Amniotic epithelial cell (primary cell): Measurements from ENCODE around the gene USP28.

Source experiments
- DNase-seq: peaks from one replicate; pipeline ENCODE4 v3.0.0-alpha.2; 2010; ENCODE audit warnings: low read depth

USP28 gene

DNA sequence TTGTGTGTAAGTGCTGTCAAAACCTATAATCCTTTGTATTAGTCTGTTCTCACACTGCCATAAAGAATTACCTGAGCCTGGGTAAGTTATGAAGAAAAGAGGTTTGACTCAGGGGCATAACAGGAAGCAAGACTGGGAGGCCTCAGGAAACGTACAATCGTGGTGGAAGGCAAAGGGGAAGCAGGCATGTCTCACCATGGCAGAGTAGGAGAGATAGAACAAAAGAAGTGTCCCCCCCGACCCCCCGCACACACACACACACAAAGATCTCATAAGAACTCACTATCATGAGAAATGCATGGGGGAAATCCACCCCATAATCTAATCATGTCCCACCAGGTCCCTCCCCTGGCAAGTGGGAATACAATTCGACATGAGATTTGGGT is 2.3 kb upstream of the USP28 start:
- no peak for DNase-seq

DNA sequence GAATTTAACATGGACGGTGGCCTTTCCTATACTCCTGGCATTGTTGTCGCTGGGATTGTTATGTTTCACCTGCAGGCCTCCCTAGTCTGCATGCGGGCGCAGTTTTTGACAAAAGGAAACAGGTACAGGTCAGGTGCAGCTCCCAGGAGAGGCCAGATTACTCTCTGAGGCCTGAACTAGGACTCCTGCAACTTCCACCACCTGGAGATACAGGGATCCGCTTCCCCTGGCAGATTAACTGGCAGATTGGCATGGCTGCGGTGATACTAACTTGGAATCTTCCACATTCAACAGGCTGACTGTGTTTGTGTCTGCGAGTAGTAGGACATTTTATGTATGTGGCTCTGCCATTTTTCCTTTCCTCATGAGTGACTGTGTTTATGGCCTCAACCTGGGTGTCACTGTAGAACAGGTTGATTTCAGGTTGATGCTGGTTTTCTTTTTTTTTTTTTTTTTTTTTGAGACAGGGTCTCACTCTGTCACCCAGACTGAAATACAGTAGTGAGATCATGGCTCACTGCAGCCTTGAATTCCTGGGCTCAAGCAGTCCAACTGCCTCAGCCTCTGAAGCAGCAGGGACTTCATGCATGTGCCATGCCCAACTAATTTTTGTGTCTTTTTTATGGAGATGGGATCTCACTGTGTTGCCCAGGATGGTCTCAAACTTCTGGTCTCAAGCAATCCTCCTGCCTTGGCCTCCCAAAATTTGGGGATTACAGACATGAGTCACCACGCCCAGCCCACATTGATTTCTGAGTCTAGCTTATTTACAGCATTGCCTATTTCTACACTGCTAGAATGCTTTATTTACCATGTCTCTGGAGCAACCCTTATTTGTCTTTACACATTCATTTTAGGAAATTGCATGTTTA is 1.7 kb upstream of the USP28 start:
- no peak for DNase-seq

DNA sequence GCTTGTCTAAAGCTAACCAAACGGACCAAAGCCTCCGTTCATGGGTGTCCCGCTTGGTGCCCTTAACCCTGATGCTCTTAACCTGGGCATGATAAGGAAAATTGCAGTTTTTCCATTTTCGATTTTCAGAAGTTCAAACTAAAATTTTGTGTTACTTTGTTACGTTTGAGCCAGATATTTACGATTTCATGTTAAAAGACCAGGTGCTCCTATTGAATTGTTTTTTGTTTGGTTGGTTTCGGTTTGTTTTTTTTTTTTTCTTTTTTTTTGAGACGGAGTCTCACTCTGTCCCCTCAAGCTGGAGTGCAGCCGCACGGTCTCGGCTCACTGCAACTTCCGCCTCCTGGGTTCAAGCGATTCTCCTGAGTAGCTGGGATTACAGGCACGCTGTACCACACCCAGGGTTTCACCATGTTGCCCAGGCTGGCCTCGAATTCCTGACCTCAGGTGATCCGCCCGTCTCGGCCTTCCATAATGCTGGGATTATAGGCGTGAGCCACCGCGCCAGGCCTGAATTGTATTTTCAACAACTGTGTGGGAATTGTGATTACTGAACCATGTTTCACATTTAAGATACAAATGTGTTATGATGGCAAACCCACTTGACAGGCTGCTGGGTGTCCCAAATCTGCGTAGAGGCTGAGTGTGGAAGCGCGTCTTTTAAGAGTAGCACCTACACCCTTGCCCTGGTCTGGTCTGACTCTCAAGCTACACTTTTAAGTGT is 864 bp upstream of the USP28 start:
- DNase-seq, result no peak

DNA sequence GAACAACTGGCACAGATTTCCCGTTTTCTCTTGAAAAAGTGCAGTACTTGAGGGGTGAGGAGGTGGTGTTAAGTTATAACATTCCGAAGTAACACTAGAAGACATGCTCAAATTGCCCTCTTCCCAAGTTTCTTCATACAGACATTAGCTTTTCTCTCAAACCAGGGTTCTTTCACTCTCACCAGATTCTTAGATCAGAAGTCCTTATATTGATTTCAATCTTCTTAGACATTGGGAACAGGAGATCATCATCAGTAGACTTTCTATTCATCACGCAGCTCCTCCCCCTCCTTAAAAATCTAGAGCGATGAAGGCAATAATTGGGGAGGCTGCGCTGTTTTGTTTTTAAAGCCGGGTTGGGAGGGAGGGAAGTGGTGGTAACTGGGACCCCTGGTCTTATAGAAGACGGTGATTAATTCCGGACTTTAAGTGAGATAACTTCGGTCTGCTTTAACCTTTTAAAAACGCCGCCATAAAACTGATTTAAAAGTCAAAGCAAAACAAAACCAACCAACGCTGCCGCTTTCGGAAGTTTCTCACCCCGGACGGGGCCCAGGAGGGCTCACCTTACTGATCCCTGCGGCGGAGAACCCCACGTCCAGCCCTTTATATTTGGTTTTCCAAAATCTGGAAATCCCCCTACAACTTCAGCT is 665 bp downstream of the USP28 start:
- DNase-seq, result peak; percentile 8

DNA sequence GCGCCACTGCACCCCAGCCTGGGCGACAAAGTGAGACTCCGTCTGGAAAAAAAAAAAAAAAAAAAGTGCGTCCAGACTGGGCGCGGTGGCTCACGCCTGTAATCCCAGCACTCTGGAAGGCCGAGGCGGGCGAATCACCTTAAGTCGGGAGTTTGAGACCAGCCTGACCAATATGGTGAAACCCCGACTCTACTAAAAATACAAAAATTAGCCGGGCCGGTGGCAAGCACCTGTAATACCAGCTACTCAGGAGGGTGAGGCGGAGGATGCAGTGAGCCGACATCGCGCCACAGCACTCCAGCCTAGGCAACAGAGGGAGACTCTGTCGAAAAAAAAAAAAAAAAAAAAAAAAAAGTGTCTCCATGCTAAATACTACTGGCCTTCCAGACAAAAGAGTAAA is 1.3 kb downstream of the USP28 start:
- DNase-seq, result no peak

DNA sequence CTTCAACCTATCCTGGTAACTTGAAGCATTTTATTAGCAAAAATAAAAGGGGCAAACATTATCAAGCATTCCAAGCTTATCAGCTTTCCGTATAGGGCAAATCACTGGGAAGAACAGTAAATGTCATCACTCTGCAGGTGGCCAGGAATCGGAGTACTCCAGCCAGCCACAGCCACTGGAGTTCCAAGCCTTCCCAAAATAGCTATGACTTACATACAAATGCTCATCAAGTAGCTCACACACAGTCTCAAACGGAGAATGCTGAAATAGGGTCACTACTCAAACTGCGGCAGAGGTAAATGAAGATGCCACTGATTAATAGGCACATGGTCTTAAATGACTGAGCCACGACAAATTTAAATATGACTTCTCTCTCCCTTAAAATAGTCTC is 2.1 kb downstream of the USP28 start:
- no peak for DNase-seq

DNA sequence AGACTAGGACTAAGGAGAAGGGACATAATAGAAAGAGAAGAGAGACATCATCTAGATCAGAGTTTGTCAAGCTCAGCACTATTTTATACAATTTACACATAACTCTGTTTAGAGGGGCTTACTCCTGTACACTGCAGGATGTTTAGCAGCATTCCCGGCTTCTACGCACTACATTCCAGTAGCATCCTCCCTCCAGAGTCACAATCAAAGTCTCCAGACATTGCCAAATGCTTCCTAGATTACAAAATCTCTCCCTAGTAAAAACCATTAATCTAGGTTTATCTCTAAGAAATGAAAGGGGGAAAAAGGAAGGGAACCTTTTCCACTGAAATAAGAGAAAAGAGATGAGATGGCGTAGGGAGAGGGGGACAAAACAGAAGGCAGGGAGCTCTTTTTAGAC is 4.0 kb downstream of the USP28 start:
- peak; percentile 83 for DNase-seq

DNA sequence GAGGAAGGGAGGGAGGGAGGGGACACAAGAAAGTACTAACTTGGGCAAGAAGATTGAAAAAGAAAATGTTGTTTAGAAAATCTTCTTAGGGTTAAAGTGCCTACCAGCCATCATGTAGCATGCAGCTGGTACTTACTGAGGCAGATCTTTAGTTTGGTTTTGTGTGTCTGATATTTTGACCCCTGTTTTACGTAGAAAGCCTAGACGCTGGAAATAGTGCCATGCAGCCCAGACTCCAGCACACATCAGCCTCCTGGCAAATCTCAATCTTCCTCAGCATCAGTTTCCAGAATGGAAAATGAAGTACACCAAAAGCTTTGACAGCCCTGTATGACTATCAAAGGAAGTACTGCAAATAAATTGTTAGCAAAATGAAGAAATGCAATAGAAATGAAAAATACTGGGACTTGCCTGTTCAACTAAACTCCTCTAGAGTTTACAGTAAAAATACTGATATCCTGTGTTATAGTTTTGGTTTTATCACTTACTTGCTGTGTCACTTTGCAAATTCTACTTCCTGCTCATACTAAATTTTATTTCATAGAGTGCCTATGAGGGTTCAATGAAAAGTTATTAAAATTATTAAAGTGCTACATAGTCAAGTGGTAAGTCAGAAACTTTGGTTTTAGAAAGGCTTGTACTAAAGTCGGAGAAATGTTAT is 7.4 kb downstream of the USP28 start:
- DNase-seq, result no peak

DNA sequence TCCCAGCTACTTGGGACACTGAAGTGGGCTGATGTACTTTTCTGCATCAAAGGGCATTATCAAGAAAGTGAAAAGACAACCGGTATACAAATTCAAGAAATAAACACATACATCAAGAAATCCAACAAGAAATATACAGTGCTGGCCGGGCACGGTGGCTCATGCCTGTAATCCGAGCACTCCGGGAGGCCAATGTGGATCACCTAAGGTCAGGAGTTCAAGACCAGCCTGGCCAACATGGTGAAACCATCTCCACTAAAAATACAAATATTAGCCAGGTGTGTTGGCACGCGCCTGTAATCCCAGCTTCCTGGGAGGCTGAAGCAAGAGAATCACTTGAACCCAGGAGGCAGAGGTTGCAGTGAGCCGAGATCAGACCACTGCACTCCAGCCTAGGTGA is 9.5 kb downstream of the USP28 start:
- DNase-seq, result no peak

DNA sequence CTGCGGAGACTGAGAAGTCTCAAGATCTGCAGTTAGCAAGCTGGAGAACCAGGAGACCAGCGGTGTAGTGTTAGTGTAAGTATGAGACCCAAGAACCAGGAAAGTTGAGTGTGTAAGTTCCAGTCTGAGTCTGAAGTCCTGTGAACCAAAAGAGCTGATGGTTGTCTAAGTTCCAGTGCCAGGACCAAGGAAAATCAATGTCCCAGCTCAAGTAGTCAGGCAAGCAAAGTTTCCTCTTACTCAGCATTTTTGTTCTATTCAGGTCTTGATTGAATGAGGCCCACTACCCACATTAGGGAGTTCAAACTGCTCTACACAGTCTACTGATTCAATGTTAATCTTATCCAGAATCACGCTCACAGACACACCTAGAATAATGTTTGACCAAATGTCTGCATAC is 11.0 kb downstream of the USP28 start:
- DNase-seq, result no peak

DNA sequence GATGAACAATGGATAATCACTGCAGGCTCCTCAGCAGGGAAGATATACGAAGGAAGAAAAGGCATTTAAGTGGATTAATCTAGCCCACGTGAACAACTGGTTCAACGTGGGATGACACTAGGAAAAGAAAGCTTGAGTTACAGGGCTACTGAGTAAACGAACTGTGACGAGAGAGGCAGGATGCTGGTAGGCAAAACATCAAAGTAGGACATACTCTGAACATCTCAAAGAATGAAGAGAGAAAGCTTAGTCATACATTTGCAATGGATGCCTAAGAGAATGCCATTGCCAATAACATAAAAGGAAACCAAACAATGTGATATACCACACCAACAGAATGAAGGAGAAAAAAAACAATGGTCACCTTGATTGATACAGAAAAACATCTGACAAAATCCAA is 12.9 kb downstream of the USP28 start:
- peak; percentile 10 for DNase-seq

DNA sequence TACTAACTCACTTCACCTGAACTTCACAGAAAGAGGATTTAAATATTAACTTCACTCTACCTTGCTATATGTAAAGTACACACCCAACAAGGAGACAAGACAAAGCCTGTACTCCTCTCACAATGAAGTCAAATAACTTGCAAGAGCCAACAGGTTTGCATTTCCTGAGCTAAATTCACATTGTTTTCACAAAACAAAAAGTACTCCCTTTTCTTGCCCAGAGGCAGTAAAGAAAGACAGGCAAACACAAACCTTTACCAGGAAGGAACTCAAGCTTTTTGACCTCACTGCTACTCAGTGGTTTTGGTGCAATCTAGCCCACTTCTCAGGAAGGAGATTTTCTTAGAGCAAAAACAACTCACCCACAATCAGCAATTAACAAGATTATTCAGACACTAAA is 15.7 kb downstream of the USP28 start:
- no peak for DNase-seq

DNA sequence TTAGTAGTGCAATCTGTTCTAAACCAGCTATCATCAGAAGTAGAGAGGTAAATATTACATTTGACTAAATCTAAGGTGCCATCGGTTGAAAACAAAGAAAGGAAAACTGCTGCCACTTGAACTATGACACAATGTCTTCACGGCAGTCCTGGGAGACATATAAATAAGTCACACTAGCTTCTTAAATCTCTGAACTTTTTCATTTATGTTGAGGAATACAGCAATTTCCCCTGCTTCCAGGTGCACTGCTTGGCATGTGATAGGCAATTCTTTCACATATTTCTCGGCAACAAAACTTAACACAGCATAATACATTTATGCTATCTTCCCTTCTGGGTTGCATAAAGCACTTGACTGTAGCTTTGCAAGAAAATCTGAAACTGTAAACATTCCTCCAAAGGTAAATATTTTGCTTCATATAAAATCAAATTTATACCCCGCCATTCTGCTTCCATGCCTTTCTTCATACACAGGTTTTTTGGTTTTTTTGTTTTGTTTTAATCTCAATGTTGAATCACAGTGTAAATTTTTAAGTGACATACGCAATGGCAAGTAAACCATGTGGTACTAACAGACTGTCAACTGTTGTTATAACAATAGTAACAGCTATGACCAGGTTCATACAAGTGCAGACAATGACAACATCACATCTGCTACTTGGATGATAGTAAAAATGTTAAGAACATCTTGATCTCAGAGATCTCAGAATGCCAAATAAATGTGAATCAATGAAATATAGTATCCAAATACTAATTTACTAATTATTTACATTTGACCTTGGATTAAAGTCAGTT is 18.2 kb downstream of the USP28 start:
- no peak for DNase-seq

DNA sequence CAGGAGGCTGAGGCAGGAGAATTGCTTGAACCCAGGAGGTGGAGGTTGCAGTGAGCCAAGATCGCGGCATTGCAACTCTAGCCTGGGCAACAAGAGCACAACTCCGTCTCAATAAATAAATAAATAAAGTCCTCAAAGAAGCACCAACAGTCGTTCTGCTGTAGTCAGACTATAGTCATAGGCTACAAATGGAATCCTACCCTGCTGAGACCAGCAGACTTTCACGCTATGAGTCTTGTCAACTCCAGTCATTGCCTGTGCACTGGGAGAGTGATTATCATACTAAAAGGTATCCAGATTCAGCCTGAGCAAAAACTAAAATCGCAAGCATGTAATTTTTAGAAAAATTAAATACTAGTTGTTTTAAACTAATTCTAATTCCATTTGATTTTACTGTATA is 19.6 kb downstream of the USP28 start:
- DNase-seq, result no peak

DNA sequence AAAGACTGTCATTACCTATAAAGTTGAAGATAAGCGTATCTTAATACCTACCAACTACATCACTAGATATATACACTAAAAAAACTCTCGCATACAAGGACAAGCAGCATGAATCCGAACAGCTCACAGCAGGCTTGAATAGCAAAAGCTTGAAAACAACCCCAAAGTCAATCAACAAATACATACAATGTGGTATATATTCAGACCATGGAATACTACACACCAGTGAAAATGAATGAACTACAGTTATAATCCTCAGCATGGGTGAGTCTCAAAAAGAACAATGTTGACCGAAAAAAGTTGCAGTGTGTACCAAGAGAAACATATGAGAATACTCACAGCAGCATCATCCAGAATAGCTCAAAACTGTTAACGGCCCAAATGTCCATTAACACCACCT is 25.2 kb downstream of the USP28 start:
- DNase-seq, result no peak

DNA sequence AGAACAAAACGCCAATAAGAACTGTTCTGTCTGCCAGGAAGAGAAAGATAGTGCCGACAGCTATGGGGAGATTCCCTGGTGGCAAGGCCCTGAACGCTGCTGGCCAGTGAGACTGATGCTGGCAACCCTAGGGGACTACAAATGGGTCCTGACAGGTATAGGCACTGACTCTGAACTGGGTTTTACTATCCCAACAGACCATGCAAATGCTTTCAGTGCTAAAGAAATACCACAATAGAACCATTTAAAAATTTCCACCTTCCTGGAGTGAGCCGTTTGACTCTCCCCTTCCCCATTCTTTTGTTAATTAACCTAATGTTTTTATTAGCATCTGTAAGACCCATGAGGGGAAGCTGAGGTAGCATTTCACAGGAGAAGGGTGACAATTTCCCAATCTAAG is 25.7 kb downstream of the USP28 start:
- no peak for DNase-seq

DNA sequence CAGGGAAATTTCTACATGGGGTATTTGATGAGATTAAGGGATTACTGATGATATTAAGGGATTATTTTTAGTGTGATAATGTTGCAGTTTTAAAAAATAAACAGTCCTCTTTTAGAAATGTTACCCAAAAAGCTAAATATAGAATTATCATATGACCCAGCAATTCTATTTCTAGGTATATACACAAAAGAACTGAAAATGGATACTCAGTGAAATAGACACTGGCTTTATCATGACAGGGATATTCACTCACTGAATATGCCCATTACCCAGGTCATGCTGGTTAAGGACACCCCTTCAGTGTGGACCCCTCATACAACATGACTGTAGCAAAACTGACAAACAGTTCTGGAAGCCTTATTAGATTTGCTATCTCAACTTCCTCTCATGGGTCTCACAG is 27.8 kb downstream of the USP28 start:
- DNase-seq, result no peak

DNA sequence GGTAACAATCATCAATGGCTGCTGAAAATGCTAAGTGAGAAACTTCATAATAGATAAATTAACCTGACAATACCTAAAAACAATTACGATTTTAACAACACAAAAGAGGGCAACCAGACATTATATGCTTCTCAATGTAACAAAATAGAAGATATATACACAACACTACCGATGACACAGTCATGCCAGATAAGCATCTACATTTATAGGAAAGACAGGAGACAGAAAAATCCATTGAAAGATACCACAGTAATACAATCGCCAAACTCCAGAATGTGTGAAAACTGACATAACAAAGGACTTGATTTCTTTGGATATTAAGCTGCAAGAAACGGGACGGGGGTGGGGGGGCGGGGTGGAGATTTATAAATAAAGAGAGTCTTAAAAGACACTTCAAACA is 28.3 kb downstream of the USP28 start:
- no peak for DNase-seq

DNA sequence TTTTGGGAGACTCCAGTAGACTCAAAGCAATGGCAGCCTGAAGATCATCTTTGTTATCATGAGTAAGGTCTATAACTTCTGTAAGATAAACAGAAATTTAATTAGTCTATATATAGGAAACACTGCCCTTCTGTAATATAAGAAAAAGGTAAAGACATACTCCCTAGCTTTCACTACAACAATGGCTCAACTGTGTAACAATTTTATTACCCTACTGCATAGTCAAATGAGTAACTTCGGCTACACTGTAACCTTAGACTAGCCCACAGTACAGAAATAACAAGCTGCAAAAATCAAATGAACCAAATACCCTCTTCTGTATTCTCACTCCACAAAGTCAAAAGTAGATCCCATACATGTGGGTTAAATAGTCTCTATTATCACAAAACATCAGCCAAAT is 33.7 kb downstream of the USP28 start:
- DNase-seq, result no peak

DNA sequence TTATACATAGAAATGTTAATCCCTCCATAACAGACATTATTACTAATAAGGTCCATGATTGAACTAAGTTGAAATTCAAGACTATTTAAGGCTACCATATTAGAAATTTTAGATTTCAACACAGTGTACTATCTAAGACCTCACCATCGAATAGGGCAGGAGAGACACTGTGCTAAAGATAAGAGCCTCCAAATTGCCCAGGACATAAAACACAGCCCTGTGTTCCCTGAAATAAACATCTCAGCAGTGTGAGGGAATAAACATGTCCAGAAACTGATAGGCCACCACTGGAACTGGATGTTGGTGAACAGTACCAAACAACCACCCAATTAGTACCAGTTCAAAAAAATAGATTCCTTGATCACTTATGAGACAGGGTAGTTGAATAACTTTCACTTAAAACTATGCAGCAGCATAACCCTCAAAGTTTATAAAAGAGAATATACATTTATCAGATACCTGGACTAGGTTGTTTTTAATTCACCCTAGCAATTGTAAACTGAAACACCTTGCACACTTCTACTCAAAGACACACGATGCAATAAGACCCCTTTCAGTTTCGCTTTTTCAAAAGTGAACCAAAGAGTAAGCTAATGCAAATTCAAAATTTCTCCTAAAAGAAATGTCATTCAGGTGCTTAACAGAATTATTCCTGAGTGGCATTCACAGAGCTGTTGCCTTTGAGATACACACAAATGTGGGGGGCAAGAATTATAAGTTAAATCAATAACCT is 34.3 kb downstream of the USP28 start:
- DNase-seq, result no peak

DNA sequence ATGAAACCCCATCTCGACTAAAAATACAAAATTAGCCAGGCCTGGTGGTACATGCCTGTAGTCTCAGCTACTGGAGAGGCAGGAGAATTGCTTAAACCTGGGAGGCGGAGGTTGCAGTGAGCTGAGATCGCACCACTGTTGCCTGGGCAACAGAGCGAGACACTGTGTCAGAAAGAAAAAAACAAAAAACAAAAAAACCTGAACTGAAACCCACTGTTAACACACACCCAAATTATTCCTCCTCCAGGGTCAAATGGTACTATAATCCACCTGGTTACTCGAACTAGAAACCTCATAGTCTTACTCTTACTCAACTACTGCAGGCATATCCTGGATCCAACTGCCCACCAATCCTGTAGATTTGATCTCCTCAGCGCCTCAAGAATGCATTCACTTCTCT is 35.5 kb downstream of the USP28 start:
- no peak for DNase-seq
